ENCODE data around the gene OR2C1. TPM values are rescaled to one million over a fixed set of nuclear protein-coding genes. Genes with fewer than 3 reads are reported as not detected.

OR2C1 gene
- total RNA-seq, 1 experiment from 2014 or later, result not detected

GRCh38 chr16:3349175-3349574, 6.5 kb upstream of the OR2C1 start:
- intact Hi-C loops (cut with micrococcal nuclease), result no loop called here
- H3K36me3 ChIP-seq (ENCODE audit: control insufficient read depth in 1 of 2, insufficient read depth in 2 of 2, low read length in 2 of 2), result no peaks in the 10 kb centered on the region
- ChIA-PET POLR2A (no interaction called here), RAD21 (ENCODE audit: low non-redundant PET in 1 of 2, low total read pairs in 2 of 2, uncharacterized antibody in 2 of 2, unreplicated experiment in 2 of 2) (no interaction called here), CTCF (no interaction called here)
- H2AFZ ChIP-seq (ENCODE audit: low read depth, low read length, poor library complexity, severe bottlenecking), result no peak overlapping the region
- H4K20me1 ChIP-seq (ENCODE audit: insufficient read depth), result no peaks in the 10 kb centered on the region
- H3K4me2 ChIP-seq (ENCODE audit: low read length), result no peak overlapping the region
- no peaks in the 10 kb centered on the region for H3K9me3 ChIP-seq (ENCODE audit: control insufficient read depth in 1 of 2, insufficient read depth in 1 of 2, low read depth in 1 of 2, low read length in 2 of 2)
- no peaks in the 10 kb centered on the region for H3K27me3 ChIP-seq (ENCODE audit: insufficient read depth, low read length)
- no peak overlapping the region for H3K27ac ChIP-seq (ENCODE audit: low read depth, low read length)
- no peaks in the 10 kb centered on the region for H3K79me2 ChIP-seq (ENCODE audit: insufficient read depth, low read length)
- no peak overlapping the region for H3K4me3 ChIP-seq (replicated peaks in 1 of 2; ENCODE audit: low read depth in 1 of 2, low read length in 2 of 2)
- H3K9ac ChIP-seq (ENCODE audit: low read length), result no peak overlapping the region
- no peak for ATAC-seq
- H3K4me1 ChIP-seq (ENCODE audit: control insufficient read depth in 1 of 2, insufficient read depth in 2 of 2, low read length in 2 of 2), result no peaks in the 10 kb centered on the region
- no peak for DNase-seq (ENCODE audit: low read depth, low spot score)
- H3K9me2 ChIP-seq (ENCODE audit: insufficient read depth), result no peaks in the 10 kb centered on the region
- no peak for TF ChIP-seq REST (IDR thresholded peaks at IDR 0.05; ENCODE audit: low read depth)
- no peak for TF ChIP-seq ZFX (IDR thresholded peaks at IDR 0.05)
- no peak for TF ChIP-seq EZH2 (IDR thresholded peaks at IDR 0.05)
- TF ChIP-seq ELF1 (IDR thresholded peaks at IDR 0.05; ENCODE audit: borderline replicate concordance, low read depth), result no peak
- TF ChIP-seq, protein P1, sequence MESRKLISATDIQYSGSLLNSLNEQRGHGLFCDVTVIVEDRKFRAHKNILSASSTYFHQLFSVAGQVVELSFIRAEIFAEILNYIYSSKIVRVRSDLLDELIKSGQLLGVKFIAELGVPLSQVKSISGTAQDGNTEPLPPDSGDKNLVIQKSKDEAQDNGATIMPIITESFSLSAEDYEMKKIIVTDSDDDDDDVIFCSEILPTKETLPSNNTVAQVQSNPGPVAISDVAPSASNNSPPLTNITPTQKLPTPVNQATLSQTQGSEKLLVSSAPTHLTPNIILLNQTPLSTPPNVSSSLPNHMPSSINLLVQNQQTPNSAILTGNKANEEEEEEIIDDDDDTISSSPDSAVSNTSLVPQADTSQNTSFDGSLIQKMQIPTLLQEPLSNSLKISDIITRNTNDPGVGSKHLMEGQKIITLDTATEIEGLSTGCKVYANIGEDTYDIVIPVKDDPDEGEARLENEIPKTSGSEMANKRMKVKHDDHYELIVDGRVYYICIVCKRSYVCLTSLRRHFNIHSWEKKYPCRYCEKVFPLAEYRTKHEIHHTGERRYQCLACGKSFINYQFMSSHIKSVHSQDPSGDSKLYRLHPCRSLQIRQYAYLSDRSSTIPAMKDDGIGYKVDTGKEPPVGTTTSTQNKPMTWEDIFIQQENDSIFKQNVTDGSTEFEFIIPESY (IDR thresholded peaks at IDR 0.05; ENCODE audit: extremely low read depth, insufficient replicate concordance, low read length), result no peak
- TF ChIP-seq SRF (IDR thresholded peaks at IDR 0.05; ENCODE audit: low read depth), result no peak
- TF ChIP-seq SP1 (IDR thresholded peaks at IDR 0.05; ENCODE audit: low read depth), result no peak
- TF ChIP-seq POLR2AphosphoS5 (IDR thresholded peaks at IDR 0.05; ENCODE audit: low read depth, low read length), result no peak
- no peak for TF ChIP-seq CBX3 (IDR thresholded peaks at IDR 0.05; ENCODE audit: low read depth)
- TF ChIP-seq CEBPB (IDR thresholded peaks at IDR 0.05; ENCODE audit: low read depth), result no peak
- no peak for TF ChIP-seq TCF7L2 (IDR thresholded peaks at IDR 0.05; ENCODE audit: borderline replicate concordance, extremely low read depth, insufficient read depth, insufficient read length)
- no peak for TF ChIP-seq YY1 (IDR thresholded peaks at IDR 0.05; ENCODE audit: extremely low read depth, insufficient replicate concordance, low read depth, low read length)
- TF ChIP-seq, protein P2, sequence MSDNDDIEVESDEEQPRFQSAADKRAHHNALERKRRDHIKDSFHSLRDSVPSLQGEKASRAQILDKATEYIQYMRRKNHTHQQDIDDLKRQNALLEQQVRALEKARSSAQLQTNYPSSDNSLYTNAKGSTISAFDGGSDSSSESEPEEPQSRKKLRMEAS (IDR thresholded peaks at IDR 0.05), result no peak
- no peak for TF ChIP-seq SIN3A (IDR thresholded peaks at IDR 0.05; ENCODE audit: low read depth)
- no peak for TF ChIP-seq POLR2A (IDR thresholded peaks at IDR 0.05; ENCODE audit: borderline replicate concordance, extremely low read depth, insufficient read depth, insufficient read length)
- no peak for TF ChIP-seq ATF3 (IDR thresholded peaks at IDR 0.05)
- BruUV-seq (replicated peaks), result no TSS peak
